ENCODE results near the gene PTGFRN.
"Not testable (repeated sequence)": the region's sequence is repeated elsewhere in the genome, so short reads cannot be mapped to it uniquely, and the experiment has no call there.

PTGFRN gene

DNA sequence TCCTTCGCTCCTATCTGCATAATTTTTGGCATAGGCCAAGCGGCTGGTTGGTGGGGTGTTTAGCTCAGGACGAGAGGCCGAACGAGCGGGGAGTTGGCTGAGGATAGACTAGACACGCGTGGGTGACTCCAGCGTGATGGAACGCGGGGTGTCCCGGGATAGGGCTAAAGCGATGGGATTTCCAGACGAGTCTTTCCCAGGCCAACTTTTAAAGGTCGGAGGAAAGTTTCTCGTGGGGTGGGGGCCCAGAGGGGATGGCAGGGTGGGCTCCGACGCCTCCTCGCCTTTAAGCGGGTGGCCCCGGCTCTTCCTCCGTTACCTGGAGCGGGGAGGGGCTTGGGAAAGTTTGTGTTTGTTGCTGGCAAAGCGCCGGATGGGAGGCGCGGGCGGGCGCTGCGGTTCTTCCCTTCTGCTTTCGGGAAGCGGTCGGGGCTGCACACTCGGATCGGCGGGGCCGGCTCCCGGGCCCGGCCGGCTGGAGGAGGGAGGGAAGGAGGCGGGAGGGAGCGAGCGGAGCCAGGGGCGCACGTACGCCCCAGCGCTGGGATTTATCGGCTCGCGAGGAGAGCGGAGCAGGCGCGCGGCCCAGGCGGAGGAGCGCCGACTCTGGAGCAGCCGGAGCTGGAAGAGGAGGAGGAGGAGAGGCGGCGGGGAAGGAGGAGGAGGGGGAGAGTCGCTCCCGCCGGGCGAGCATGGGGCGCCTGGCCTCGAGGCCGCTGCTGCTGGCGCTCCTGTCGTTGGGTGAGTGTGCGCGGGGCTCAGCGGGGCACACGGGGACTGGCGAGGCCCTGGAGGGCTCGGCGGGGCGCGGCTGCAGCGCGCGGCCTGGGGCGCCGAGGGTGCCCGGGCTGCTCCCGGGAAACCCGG, at the start of gene PTGFRN:
PTGFRN (plus strand) TSS at position 405 of the 867 bp plus-strand sequence; CDS start at position 693, 288 bp downstream.
- peak within 1 kb of the TSS; percentile 81 for H3K4me3 ChIP-seq
- no peaks in the 10 kb centered on the region for H3K27me3 ChIP-seq (ENCODE audit: low read depth)
- peaks cover 33% of the 10 kb centered on the region for H3K4me1 ChIP-seq
- in situ Hi-C loops (cut with MboI; ENCODE audit: low sequenced_read_pairs), result no loop called here
- no peaks in the 10 kb centered on the region for H3K36me3 ChIP-seq (replicated peaks)
- peak; percentile 51 to 88 for DNase-seq (ENCODE audit: low spot score in 2 of 2)
- H3K9me3 ChIP-seq, result no peaks in the 10 kb centered on the region

DNA sequence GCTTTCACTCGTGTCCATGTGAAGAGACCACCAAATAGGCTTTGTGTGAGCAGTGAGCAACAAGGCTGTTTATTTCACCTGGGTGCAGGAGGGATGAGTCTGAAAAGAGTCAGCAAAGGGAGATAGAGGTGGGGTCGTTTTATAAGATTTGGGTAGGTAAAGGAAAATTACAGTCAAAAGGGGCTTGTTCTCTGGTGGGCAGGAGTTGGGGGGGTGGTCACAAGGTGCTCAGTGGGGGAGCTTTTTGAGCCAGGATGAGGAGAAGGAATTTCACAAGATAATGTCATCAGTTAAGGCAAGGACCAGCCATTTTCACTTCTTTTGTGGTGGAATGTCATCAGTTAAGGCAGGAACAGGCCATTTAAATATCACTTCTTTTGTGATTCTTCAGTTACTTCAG, 49.5 kb upstream of the PTGFRN start:
- H3K4me3 ChIP-seq; H3K9me3 ChIP-seq; DNase-seq (ENCODE audit: low spot score in 2 of 2); H3K36me3 ChIP-seq (replicated peaks); in situ Hi-C loops (cut with MboI; ENCODE audit: low sequenced_read_pairs); H3K27me3 ChIP-seq (ENCODE audit: low read depth): not testable (repeated sequence)
- H3K4me1 ChIP-seq, result peaks cover 29% of the 10 kb centered on the region

DNA sequence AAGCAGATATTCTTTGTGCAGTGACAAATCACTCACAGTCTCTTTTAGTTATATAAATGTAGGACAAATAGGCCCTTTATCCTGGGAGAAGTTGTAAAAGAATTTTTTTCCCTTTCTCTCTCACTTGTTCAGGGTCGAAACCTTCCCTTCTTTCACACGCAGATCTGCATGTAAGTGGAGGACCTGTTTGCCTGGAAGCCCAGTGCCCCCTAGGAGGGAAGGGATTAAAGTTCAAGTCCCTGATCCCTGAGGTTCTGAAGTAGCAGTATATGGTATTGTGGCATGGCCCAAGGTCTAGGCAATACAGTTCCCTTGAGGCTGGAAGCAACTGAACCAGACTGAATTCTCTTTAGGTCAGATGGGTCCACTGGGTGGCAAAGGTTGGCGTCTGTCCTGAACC, 48.6 kb upstream of the PTGFRN start:
- no peaks in the 10 kb centered on the region for H3K27me3 ChIP-seq (ENCODE audit: low read depth)
- in situ Hi-C loops (cut with MboI; ENCODE audit: low sequenced_read_pairs), result no loop called here
- peaks cover 19% of the 10 kb centered on the region for H3K4me1 ChIP-seq
- H3K36me3 ChIP-seq (replicated peaks), result no peaks in the 10 kb centered on the region
- no peak overlapping the region for H3K4me3 ChIP-seq
- no peaks in the 10 kb centered on the region for H3K9me3 ChIP-seq
- DNase-seq (ENCODE audit: low spot score in 2 of 2), result peak; percentile 16 to 36

DNA sequence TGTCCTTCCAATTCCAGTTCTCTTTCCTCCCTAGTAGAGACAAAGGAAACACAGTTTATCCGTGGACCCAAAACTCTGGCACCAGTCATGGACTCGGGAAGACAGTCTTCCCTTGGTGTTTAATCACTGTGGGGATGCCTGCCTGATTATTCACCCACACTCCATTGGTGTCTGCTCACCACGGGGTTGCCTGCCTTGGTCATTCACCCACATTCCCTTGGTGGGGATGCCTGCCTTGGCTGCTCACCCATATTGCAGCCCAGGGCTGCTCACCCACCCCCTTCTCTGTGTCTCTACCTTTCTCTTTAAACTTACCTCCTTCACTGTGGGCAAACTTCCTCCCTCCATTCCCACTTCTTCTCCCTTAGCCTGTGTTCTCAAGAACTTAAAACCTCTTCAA, 46.7 kb upstream of the PTGFRN start:
- peaks cover 16% of the 10 kb centered on the region for H3K4me1 ChIP-seq
- DNase-seq (ENCODE audit: low spot score in 2 of 2); H3K4me3 ChIP-seq; H3K36me3 ChIP-seq (replicated peaks); H3K9me3 ChIP-seq; H3K27me3 ChIP-seq (ENCODE audit: low read depth); in situ Hi-C loops (cut with MboI; ENCODE audit: low sequenced_read_pairs): not testable (repeated sequence)

DNA sequence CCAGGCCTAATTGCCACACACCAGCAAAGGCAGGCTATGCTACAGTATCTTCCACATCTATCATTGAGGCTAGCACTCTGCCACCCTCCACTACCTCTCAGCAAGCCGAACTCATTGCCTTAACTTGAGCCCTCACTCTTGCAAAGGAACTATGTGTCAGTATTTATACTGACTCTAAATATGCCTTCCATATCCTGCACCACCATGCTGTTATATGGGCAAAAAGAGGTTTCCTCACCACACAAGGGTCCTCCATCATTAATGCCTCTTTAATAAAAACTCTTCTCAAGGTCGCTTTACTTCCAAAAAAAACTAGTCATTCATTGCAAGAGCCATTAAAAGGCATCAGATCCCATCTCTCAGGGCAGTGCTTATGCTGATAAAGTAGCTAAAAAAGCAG, 43.2 kb upstream of the PTGFRN start:
- H3K4me1 ChIP-seq; H3K36me3 ChIP-seq (replicated peaks); H3K9me3 ChIP-seq; in situ Hi-C loops (cut with MboI; ENCODE audit: low sequenced_read_pairs); H3K4me3 ChIP-seq; DNase-seq (ENCODE audit: low spot score in 2 of 2); H3K27me3 ChIP-seq (ENCODE audit: low read depth): not testable (repeated sequence)

DNA sequence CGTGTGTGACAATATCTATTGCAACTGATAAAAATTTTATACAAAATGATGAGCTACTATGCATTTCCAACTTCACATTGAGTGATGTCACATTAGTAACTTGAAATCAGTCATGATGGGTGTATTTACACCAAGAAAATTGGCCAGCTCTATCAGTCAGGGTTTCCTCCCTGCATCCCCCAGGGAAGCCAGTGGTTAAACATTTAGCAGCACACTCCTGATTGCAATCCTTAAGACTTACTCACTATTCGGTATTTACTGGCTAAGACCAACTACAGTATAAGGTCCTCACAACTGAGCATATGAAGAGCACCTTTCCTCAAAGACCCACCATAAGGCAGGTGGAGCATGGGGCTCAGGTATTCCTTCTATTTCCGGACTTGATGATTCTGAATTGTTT, 41.3 kb upstream of the PTGFRN start:
- Histone ChIP-seq H3K4me1 (no peaks in the 10 kb centered on the region; the same call in 1 of the 2 replicates), H3K27me3 (ENCODE audit: low read depth) (no peaks in the 10 kb centered on the region), H3K36me3 (replicated peaks) (no peaks in the 10 kb centered on the region), H3K4me3 (no peak overlapping the region), H3K9me3 (no peaks in the 10 kb centered on the region)
- DNase-seq (ENCODE audit: low spot score in 2 of 2), result no peak
- in situ Hi-C loops (cut with MboI; ENCODE audit: low sequenced_read_pairs), result no loop called here

DNA sequence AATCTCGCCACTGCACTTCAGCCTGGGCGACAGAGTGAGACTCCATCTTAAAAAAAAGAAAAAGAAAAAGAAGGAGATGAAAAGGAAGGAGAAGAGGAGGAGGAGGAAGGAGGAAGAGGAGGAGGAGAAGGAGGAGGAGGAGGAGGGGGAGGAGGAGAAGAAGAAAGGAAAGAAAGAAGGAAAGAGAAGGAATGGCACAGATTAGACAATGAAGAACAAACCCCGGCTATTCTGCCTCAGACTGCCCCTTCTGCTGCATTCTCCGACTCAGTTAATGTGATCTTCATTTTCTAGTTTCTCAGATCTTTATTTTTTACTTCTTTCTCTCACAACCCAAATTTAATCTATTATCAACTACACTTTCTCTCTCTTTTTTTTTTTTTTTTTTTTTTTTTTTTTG, 40.1 kb upstream of the PTGFRN start:
- in situ Hi-C loops (cut with MboI; ENCODE audit: low sequenced_read_pairs), result no loop called here
- H3K4me3 ChIP-seq, result no peak overlapping the region
- H3K9me3 ChIP-seq, result no peaks in the 10 kb centered on the region
- no peaks in the 10 kb centered on the region for H3K36me3 ChIP-seq (replicated peaks)
- no peaks in the 10 kb centered on the region for H3K4me1 ChIP-seq
- no peaks in the 10 kb centered on the region for H3K27me3 ChIP-seq (ENCODE audit: low read depth)
- DNase-seq (ENCODE audit: low spot score in 2 of 2), result no peak

DNA sequence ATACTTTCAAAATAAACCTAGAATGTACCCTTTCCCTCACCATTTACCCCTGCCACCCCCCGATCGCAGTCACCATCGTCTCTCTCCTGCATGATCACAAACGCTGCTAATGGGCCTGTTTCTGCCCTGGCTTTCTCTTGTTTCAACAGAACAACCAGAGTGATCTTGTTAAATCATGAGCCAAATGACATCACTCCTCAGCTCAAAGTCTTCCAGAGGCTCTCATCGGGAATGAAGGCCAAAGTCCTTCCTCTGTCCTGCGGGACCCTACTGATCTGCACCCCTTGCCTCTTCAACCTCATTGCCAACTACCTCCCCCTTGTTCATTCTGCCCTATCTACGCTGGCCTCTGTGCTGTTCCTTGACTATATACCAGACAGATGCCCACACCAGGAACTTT, 39.4 kb upstream of the PTGFRN start:
- H3K4me3 ChIP-seq, result no peak overlapping the region
- in situ Hi-C loops (cut with MboI; ENCODE audit: low sequenced_read_pairs), result no loop called here
- no peaks in the 10 kb centered on the region for H3K9me3 ChIP-seq
- DNase-seq (ENCODE audit: low spot score in 2 of 2), result no peak
- H3K4me1 ChIP-seq, result no peaks in the 10 kb centered on the region
- no peaks in the 10 kb centered on the region for H3K27me3 ChIP-seq (ENCODE audit: low read depth)
- no peaks in the 10 kb centered on the region for H3K36me3 ChIP-seq (replicated peaks)

DNA sequence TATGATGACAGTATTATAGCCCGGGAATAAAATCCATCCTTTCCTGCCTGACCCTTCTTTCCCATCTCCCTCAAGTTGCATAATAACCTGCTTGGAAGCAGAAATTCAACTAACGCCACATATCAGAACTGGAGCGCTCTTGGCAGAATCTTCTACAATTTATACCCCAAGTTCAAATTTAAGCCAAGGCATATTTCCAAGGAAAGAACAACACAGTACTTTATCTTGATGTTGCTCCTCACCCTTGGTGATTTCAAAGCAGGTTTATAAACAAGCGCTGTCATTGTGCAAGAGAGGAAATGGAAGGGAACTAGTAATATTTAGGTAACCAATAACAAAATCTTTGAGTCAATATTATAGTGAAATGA, 38.0 kb upstream of the PTGFRN start:
- no peak for DNase-seq (ENCODE audit: low spot score in 2 of 2)
- H3K4me3 ChIP-seq, result no peak overlapping the region
- no peaks in the 10 kb centered on the region for H3K36me3 ChIP-seq (replicated peaks)
- H3K4me1 ChIP-seq, result peaks cover under 1% of the 10 kb centered on the region
- no peaks in the 10 kb centered on the region for H3K27me3 ChIP-seq (ENCODE audit: low read depth)
- in situ Hi-C loops (cut with MboI; ENCODE audit: low sequenced_read_pairs), result no loop called here
- no peaks in the 10 kb centered on the region for H3K9me3 ChIP-seq

DNA sequence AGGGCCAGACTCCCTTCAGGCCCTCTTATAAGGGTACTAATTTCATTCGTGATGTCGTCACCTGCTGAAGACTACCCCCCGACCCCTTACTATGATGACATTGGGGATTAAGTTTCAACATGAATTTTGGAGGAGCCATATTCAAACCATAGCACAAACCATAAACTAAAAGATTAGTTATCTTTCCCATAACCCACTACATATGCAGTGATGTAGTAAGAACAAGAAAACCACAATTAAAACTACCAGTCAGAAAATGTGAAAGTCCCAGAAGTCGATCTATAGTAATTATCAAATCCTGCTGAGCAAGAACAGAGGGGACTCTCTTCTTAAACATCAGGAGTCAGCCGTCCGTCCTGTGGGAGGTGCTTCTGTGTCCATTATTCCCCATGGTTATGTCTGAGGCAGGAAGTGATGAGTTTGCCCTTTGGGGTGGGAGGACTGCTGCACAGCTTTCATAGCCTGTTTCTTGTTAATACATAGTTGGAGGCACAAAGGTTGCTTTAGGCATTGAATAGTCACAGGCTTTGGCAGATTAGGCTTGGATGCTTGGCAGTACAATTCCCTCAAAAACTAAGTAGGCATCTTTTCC, 35.9 kb upstream of the PTGFRN start:
- no peaks in the 10 kb centered on the region for H3K36me3 ChIP-seq (replicated peaks)
- peaks cover 19% of the 10 kb centered on the region for H3K4me1 ChIP-seq
- no peak overlapping the region for H3K4me3 ChIP-seq
- DNase-seq (ENCODE audit: low spot score in 2 of 2), result no peak
- no peaks in the 10 kb centered on the region for H3K9me3 ChIP-seq
- no peaks in the 10 kb centered on the region for H3K27me3 ChIP-seq (ENCODE audit: low read depth)
- in situ Hi-C loops (cut with MboI; ENCODE audit: low sequenced_read_pairs), result no loop called here

DNA sequence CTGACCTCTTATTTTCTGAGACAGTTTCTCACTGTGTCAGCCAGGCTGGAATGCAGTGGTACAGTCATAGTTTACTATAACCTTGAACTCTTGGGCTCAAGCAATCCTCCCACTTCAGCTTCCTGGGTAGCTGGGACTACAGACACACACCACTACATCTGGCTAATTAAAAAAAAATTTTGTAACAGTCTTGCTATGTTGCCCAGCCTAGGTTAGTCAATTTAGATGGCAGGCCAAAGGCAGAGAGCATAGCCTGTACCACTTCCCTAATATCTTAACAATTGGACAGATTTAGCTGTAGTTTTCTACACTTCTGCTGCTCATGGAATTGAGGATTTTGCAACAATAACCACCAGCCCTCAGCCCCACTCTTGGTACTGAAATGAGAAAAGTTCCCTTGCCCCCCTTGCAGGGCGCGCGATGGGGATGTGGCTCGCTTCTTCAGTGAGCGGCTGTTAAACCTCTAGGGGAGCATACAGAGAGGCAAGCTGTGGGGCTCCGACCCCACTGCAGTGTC, 34.9 kb upstream of the PTGFRN start:
- no peak for DNase-seq (ENCODE audit: low spot score in 2 of 2)
- in situ Hi-C loops (cut with MboI; ENCODE audit: low sequenced_read_pairs), result no loop called here
- H3K4me3 ChIP-seq, result no peak overlapping the region

DNA sequence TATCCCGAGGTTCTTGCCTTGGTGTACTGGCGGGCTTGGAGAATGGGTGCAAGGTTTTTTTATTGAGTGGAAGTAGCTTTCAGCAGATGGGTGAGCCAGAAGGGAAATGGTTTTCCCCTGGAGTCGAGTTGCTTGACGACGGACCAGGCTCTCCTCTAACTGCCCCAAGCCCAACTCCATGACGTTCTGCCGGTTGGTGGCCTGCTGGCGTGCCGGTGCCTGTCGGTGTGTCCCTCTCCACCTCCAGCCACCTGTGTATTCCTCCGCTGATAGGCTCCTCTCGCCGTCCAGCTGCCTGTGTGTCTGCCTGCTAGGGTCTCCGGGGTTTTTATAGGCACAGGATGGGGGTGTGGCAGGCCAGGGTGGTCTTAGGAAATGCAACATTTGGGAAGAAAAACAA, 34.3 kb upstream of the PTGFRN start:
- Histone ChIP-seq H3K9me3 (no peaks in the 10 kb centered on the region), H3K27me3 (ENCODE audit: low read depth) (no peaks in the 10 kb centered on the region), H3K4me1 (peaks cover 28% of the 10 kb centered on the region), H3K4me3 (no peak overlapping the region), H3K36me3 (replicated peaks) (no peaks in the 10 kb centered on the region)
- DNase-seq (ENCODE audit: low spot score in 2 of 2), result no peak
- in situ Hi-C loops (cut with MboI; ENCODE audit: low sequenced_read_pairs), result no loop called here

More for the DNA sequence above, 34.9 kb upstream of the PTGFRN start:
- Histone ChIP-seq H3K27me3 (ENCODE audit: low read depth) (no peaks in the 10 kb centered on the region), H3K9me3 (no peaks in the 10 kb centered on the region), H3K36me3 (replicated peaks) (no peaks in the 10 kb centered on the region), H3K4me1 (peaks cover 28% of the 10 kb centered on the region)

DNA sequence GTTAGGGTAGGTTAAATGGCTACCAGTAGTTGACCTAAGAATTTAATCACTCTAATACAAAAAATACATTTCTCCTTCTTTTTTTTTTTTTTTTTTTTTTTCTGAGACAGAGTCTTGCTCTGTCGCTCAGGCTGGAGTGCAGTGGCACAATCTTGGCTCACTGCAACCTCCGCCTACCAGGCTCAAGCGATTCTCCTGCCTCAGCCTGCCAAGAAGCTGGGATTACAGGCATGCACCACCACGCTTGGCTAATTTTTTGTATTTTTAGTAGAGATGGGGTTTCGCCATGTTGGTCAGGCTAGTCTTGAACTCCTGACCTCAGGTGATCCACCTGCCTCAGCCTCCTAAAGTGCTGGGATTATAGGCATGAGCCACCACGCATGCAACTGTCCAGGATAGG, 33.8 kb upstream of the PTGFRN start:
- H3K9me3 ChIP-seq; H3K27me3 ChIP-seq (ENCODE audit: low read depth); H3K36me3 ChIP-seq (replicated peaks); in situ Hi-C loops (cut with MboI; ENCODE audit: low sequenced_read_pairs); DNase-seq (ENCODE audit: low spot score in 2 of 2); H3K4me3 ChIP-seq: not testable (repeated sequence)
- peaks cover 28% of the 10 kb centered on the region for H3K4me1 ChIP-seq

DNA sequence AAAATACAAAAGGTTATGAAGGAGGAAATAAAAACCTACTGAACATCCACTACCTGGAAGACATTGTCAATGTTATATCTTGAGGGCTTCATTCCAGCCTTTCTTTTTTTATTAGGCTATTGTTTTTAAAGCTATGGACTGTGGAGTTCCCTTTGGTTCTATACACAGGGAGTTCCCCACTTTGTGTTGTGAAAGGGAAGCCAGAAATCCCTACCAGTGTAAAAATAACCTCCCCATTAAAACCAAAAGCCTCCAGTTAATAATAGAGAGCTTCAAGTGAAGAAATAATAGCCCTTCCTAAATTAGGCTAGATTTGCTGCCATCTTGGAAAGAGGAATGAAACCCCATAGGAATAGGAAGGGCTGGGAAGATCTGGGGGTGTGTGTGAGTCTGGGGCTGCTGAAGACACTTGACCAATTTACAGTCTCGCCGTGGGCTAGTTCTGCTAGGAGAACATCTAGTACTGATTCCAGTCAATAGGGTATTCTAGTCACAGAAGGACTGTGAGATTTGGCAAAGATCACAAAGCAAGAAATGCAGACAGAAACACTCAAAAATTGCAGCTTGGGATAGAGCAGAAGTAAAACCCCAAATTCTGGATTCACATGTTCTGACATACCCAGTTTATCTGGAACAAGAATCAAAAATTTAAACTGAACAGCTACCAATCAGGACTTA, 32.4 kb upstream of the PTGFRN start:
- in situ Hi-C loops (cut with MboI; ENCODE audit: low sequenced_read_pairs), result no loop called here

More for the DNA sequence above, 32.4 kb upstream of the PTGFRN start:
- no peak overlapping the region for H3K4me3 ChIP-seq
- no peaks in the 10 kb centered on the region for H3K36me3 ChIP-seq (replicated peaks)
- peaks cover 28% of the 10 kb centered on the region for H3K4me1 ChIP-seq
- no peaks in the 10 kb centered on the region for H3K9me3 ChIP-seq
- no peaks in the 10 kb centered on the region for H3K27me3 ChIP-seq (ENCODE audit: low read depth)
- DNase-seq (ENCODE audit: low spot score in 2 of 2), result peak in 1 of 2 experiments; percentile 17

Data from HAP-1 (cell line).